Left ventricle myocardium superior (tissue), 1 donor: Measurements from ENCODE around the gene CTTNBP2. TPM values are rescaled to one million over a fixed set of nuclear protein-coding genes. Genes with fewer than 3 reads are reported as not detected.

ENCODE experiments used
- ATAC-seq: fragments of 200-7000 bp; cut with Tn5 transposase; one replicate; pipeline ENCODE4 v1.9.1; 2020; ENCODE audit warnings: mild to moderate bottlenecking, moderate library complexity
- DNase-seq: peaks from one replicate; pipeline ENCODE4 v3.0.0-alpha.2; 2020
- intact Hi-C: fragments of 100-400 bp; cut with micrococcal nuclease; formaldehyde crosslinking; loops from one replicate; pipeline ENCODE4 v1.11.0; 2022
- total RNA-seq: library from RNA; stranded (reverse); fragmentation: NEBNext Ultra II Directional; extraction: Animal tissue kit (Norgen Biotek cat#: 25700); gene quantifications from one replicate; pipeline ENCODE4 v1.2.1, GENCODE V29; 2021
- donor health status: DM: no; HTN: yes; CAD: no; lungs with severe emphysema.

CTTNBP2 gene
- total RNA-seq, 1 donor from 2014 or later: 0.77 TPM

- intact Hi-C loops: no loop called here
- ATAC-seq (no peak), DNase-seq (no peak)
Observed at GRCh38 chr7:117769085-117769484, 104.2 kb downstream of the CTTNBP2 start.

DNA sequence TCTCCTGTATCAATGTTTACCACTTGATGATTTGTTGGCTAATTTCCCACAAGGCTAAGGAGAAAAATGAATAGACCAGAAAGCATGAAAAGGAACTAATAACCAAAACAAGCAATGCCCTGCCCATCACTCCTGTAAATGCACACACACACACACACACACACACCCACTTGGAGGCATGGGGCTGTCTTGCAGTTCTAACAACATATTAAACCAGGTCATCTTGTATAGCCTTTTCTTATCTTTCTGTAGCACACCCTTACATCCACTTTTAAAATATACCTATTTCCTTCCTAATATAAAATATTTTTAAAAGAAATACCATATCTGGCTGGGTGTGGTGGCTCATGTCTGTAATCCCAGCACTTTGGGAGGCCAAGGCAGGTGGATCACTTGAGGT lies 105.3 kb downstream of the CTTNBP2 start:
- ATAC-seq (no peak), DNase-seq (no peak)
- intact Hi-C loops: no loop called here

GRCh38 chr7:117766913-117767312 lies 106.3 kb downstream of the CTTNBP2 start:
- intact Hi-C loops: no loop called here
- ATAC-seq (no peak), DNase-seq (no peak)

- intact Hi-C loops: no loop called here
- DNase-seq (no peak), ATAC-seq (no peak)
Observed at GRCh38 chr7:117764031-117764430, 109.2 kb downstream of the CTTNBP2 start.

GRCh38 chr7:117762055-117762454 lies 111.2 kb downstream of the CTTNBP2 start:
- ATAC-seq (no peak), DNase-seq (no peak)
- intact Hi-C loops: no loop called here

DNA sequence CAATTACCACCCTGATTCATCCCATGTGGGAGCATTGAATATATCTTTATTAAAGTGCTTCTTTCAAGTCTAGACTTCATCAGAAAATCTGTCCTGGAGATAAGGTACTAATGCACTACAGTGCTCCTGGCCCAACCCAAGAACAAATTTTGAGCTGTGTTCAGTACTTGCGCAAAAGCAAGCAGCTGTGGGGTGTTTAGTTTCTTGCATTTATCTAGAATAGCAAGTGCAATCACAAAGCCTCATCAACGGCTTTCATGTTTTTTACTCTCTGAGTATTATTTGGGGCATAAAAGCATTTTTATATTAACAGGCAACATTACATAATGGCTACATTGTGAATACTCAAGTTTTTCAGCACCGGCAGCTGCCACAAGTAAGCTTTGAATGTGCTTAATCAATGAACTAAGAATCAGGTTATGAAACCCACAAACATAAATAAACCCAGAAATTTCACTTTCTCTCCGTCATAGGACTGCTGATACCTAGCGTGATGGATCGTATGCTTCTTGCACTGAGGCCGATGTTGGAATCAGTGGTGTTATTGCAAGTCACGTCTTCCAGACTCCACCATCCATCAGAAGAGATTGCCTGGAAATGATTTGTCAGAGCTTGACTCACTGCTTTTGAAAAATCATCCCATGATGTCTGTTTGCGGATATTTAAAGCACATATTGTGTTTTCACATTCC lies 113.1 kb downstream of the CTTNBP2 start:
- ATAC-seq (no peak), DNase-seq (no peak)
- intact Hi-C loops: no loop called here

- ATAC-seq (no peak), DNase-seq (no peak)
- intact Hi-C loops: no loop called here
Observed at GRCh38 chr7:117757440-117757839, 115.8 kb downstream of the CTTNBP2 start.

DNA sequence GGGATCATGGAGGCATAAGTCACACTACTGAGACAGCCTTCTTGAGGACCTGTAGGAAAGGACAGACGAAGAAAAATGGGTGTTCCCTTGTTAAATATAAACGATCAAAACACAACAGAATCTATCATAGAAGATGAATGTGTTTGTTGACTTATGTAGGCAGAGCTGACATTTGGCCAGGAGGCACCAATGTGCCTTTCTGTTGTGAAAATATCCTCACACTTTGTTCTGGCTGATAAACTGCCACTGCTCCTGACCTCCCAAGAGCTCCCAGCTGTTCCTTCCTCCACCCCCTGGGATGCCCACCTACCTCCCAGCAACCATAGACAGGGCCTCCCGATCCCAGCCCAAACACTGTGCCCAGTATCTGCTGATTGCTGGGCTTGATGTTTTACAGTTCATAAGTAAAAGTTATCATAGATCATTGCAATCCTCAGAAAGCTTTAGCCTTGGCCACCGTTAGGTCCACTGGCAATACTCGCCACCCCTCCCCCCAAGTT lies 116.6 kb downstream of the CTTNBP2 start:
- intact Hi-C loops: no loop called here
- DNase-seq (no peak), ATAC-seq (no peak)

GRCh38 chr7:117755136-117755535 lies 118.1 kb downstream of the CTTNBP2 start:
- no peak for ATAC-seq

DNA sequence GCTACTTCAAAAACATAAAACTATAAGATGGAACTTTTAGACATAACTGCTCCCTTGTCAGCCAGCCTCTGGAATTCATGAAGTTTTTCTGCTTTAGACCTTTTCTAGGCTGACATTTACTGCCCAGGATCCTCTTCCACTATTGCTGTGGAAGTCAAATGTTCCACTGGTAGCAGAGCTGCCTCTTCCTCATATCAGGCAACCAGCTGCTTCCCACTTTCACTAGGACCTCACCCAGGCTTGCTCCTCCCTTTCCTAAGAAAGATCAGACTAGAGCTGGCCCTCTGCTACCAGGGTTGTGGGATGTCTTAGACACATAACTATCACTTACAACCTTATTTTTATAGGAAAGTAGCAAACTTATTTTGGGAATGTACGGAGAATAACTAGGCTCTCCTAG lies 121.5 kb downstream of the CTTNBP2 start:
- DNase-seq (no peak), ATAC-seq (peak; percentile 65)
- intact Hi-C loops: no loop called here

More at GRCh38 chr7:117755136-117755535, 118.1 kb downstream of the CTTNBP2 start:
- DNase-seq: no peak
- intact Hi-C loops: no loop called here

DNA sequence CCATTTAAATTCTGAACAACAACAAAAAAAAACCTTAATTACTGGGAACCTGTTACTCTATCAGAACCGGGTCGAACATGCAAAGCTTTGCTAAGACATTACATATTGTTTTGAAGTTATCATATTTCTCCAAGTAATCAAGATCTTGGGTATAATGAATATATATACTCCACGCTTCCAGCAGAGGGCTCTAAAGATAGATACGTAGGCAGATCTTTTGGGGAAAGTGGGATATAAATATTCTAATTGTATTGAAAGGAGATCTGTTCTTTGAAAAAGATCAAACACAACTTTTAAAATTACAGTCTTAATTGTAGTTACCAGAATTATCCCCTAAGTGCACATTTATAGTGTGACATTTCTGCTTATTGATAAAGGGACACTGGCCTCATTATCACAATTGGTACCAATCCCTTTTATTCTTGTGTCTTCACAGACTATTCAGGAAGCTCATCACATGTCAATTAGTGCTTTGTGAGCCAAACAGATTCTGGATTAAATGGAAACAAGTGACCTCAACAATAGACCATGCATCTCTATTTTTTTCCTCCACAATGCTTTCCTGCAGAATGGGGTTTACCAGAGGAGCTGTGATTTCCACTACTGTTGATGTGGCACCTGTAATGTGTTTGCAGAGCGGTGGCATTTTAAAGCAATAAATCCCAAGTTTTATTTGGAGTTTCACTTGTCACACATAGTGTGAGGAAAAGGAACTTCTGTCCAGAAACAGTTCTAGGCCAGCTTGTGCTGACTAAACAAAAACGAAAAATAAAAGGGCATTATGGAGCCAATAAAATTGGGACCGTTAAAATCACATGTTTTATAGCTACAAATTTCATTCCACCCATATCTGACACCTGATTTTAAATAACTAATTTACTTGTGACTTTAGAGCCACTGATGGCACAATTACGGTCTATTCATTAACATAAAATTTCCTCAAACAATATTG lies 122.4 kb downstream of the CTTNBP2 start:
- ATAC-seq (no peak), DNase-seq (no peak)
- intact Hi-C loops: no loop called here

GRCh38 chr7:117741962-117742361 lies 131.3 kb downstream of the CTTNBP2 start:
- DNase-seq: no peak
- intact Hi-C loops: no loop called here

DNA sequence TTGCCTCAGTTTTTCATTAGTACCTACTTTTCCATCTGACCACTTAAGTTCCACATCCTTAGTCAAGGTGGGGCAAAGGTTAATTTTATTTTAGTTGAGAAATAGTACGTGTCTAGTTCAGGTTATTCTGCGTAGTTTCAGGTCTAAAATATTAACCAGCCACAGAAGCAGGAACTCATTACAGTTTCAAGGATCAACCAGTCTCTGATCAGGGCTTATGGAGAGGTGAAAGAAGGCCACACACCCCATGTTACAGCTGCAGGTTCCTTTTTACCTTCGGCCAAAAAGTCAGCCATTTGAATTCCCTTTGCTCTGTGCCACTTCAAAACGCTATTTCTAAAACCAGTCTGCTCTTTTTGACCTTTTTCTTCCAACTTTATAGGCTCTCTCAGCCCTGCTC lies 134.2 kb downstream of the CTTNBP2 start:
- no peak for ATAC-seq
- intact Hi-C loops: no loop called here

More at GRCh38 chr7:117741962-117742361, 131.3 kb downstream of the CTTNBP2 start:
- no peak for ATAC-seq

DNA sequence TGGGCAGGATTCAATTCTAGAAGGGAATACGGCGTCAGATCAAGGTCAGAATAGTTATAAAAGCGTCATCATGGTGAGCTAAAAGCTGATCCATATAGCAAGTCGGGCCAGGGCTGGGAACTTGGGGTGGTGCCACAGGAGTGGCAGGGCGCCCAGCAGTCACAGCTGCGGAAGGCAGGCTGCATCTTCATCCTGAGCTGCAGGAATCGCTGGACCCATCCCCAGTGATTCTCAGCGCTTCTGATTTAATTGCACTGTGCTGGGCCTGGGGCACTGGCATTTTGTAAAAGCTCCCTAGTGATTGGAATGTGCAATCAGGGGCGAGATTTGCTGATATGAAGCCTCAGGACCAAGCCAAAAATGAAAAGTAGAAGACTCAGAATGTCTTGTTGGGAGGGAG lies 135.3 kb downstream of the CTTNBP2 start:
- DNase-seq (no peak), ATAC-seq (no peak)
- intact Hi-C loops: no loop called here

More for the DNA sequence above, 134.2 kb downstream of the CTTNBP2 start:
- DNase-seq: no peak

DNA sequence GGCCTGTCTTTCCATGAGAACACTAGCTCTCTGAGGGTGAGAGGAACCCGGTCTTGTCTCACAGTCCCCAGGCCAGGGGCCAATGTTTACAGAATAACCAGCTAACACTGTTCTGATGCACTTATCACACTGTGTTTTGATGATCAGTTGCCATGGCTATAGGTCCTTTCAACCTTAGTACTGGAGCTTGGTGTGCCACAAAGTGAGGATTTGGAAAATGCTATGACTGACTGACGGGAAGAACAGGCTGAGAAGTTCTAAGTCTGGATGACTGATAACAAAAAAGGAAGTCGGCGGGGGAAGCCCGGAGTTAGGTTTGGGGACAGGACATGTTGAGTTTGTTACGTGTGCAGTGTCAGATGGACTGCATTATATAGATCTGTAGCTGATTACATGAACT lies 141.8 kb downstream of the CTTNBP2 start:
- peak; percentile 67 for ATAC-seq
- DNase-seq: no peak
- intact Hi-C loops: no loop called here

GRCh38 chr7:117730390-117730789 lies 142.9 kb downstream of the CTTNBP2 start:
- ATAC-seq (no peak), DNase-seq (no peak)
- intact Hi-C loops: no loop called here

DNA sequence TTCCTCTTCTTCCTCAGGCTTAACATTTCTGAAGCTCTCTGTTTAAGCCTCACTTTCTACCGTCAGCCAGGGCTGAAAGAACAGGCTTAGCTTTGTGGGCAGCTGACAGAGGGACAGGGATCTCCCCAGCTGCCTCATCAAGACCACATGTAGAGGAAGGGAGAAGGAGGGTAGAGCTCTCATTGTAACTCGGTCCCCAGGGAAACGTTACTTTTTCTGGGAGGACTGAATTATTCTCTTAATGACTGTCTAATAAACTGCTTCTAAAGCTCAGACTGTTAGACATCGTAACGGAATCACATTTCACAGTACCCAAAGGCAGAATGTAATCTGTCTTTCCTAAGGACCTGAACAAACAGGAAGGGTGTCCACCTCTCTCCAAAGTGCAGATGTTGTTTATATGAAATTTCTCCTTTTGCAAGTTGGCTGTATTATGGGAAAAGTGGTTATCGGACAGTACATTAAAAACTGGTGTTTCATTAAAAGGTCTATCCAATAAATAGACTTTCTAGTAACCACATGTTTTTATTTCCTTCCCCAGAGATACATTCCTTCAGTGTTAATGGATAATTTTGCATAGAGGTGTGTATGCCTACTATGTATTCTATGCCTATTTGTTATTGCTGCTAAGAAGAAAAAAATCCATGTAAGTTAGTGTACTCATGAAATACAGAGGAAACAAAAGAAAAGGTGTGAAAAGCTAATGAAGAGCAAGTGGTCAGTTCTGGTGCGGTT lies 144.2 kb downstream of the CTTNBP2 start:
- ATAC-seq: no peak
- intact Hi-C loops: no loop called here
- DNase-seq: no peak

DNA sequence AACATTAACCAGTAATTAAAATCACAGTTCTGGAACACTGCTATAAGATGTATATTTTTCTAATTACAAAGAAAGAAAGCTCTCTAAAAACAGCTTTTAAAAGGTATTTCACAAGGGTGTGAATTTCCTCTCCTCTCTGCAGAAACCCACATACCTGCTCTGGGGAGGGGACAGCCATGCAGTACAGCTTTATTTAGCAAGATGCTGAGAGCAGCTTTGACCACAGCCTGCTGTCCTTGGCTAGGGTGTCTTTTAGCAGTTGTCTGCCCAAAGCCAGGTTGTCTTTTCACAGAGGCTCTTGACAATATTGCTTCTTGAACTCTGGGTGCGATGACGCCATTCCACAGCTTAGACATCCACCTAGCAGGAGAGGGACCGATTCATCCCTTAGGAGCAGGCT lies 148.3 kb downstream of the CTTNBP2 start:
- ATAC-seq (no peak), DNase-seq (no peak)
- intact Hi-C loops: no loop called here

DNA sequence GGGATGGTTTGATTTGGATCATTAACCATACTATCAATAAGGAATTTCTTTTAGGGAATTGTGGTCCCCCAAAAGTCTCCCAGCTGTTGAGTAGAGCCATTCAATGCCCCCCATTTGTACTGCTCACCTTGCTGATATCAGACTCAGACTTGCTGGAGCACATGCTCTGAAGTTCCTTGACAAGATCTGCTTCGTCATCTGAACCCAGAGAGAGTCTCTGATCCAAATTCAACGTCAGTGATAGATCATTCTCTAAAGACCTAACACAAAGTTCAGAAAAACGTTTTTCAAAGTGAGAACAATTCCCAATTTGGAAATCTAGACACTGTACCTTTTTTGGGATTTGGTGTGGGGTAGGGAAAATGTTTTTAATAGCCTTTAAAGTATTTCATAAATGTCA lies 153.9 kb downstream of the CTTNBP2 start:
- no peak for DNase-seq
- ATAC-seq: no peak
- intact Hi-C loops: no loop called here
